Measurements from ENCODE around the gene RIPK1.
"Not testable (repeated sequence)": the region's sequence is repeated elsewhere in the genome, so short reads cannot be mapped to it uniquely, and the experiment has no call there.

RIPK1 gene

GRCh38 chr6:3036861-3037637 is 31.2 kb upstream of the RIPK1 start:
- no peaks in the 10 kb centered on the region for H3K4me1 Mint-ChIP-seq (ENCODE audit: low read depth)
- H3K9me3 Mint-ChIP-seq (ENCODE audit: low read depth) = no peaks in the 10 kb centered on the region

GRCh38 chr6:3037638-3038365 is 30.5 kb upstream of the RIPK1 start:
- H3K27ac Mint-ChIP-seq = no peak overlapping the region
- no peaks in the 10 kb centered on the region for H3K4me1 Mint-ChIP-seq (ENCODE audit: low read depth)
- no peaks in the 10 kb centered on the region for H3K36me3 Mint-ChIP-seq
- no peaks in the 10 kb centered on the region for H3K27me3 Mint-ChIP-seq
- no peaks in the 10 kb centered on the region for H3K9me3 Mint-ChIP-seq (ENCODE audit: low read depth)
- no peak overlapping the region for H3K4me3 Mint-ChIP-seq

More at GRCh38 chr6:3036861-3037637, 31.2 kb upstream of the RIPK1 start:
- H3K27me3 Mint-ChIP-seq = no peaks in the 10 kb centered on the region
- no peaks in the 10 kb centered on the region for H3K36me3 Mint-ChIP-seq
- no peak overlapping the region for H3K27ac Mint-ChIP-seq
- H3K4me3 Mint-ChIP-seq = no peak overlapping the region

- H3K27me3 Mint-ChIP-seq = no peaks in the 10 kb centered on the region
- H3K4me3 Mint-ChIP-seq = no peak overlapping the region
- H3K27ac Mint-ChIP-seq = no peak overlapping the region
- no peaks in the 10 kb centered on the region for H3K9me3 Mint-ChIP-seq (ENCODE audit: low read depth)
- H3K36me3 Mint-ChIP-seq = no peaks in the 10 kb centered on the region
- H3K4me1 Mint-ChIP-seq (ENCODE audit: low read depth) = no peaks in the 10 kb centered on the region
Measured at GRCh38 chr6:3039384-3039783, 28.9 kb upstream of the RIPK1 start.

GRCh38 chr6:3041147-3041546 is 27.1 kb upstream of the RIPK1 start:
- H3K4me1 Mint-ChIP-seq (ENCODE audit: low read depth) = no peaks in the 10 kb centered on the region
- H3K4me3 Mint-ChIP-seq = no peak overlapping the region
- H3K27me3 Mint-ChIP-seq = no peaks in the 10 kb centered on the region
- H3K9me3 Mint-ChIP-seq (ENCODE audit: low read depth) = no peaks in the 10 kb centered on the region
- no peak overlapping the region for H3K27ac Mint-ChIP-seq
- H3K36me3 Mint-ChIP-seq = no peaks in the 10 kb centered on the region

- Mint-ChIP-seq H3K27ac (no peak overlapping the region), H3K4me1 (ENCODE audit: low read depth) (no peaks in the 10 kb centered on the region), H3K36me3 (no peaks in the 10 kb centered on the region), H3K9me3 (ENCODE audit: low read depth) (no peaks in the 10 kb centered on the region), H3K27me3 (no peaks in the 10 kb centered on the region), H3K4me3 (no peak overlapping the region)
Measured at GRCh38 chr6:3041606-3042005, 26.7 kb upstream of the RIPK1 start.

- H3K4me1 Mint-ChIP-seq (ENCODE audit: low read depth) = no peaks in the 10 kb centered on the region
- no peaks in the 10 kb centered on the region for H3K9me3 Mint-ChIP-seq (ENCODE audit: low read depth)
- H3K27ac Mint-ChIP-seq = no peak overlapping the region
- H3K27me3 Mint-ChIP-seq = no peaks in the 10 kb centered on the region
- no peaks in the 10 kb centered on the region for H3K36me3 Mint-ChIP-seq
- H3K4me3 Mint-ChIP-seq = no peak overlapping the region
Measured at GRCh38 chr6:3045369-3045768, 22.9 kb upstream of the RIPK1 start.

GRCh38 chr6:3045777-3046176 is 22.5 kb upstream of the RIPK1 start:
- Mint-ChIP-seq H3K4me3 (no peak overlapping the region), H3K4me1 (ENCODE audit: low read depth) (no peaks in the 10 kb centered on the region), H3K27ac (no peak overlapping the region), H3K27me3 (no peaks in the 10 kb centered on the region), H3K9me3 (ENCODE audit: low read depth) (no peaks in the 10 kb centered on the region), H3K36me3 (no peaks in the 10 kb centered on the region)

GRCh38 chr6:3046295-3046694 is 22.0 kb upstream of the RIPK1 start:
- Mint-ChIP-seq H3K27me3 (no peaks in the 10 kb centered on the region), H3K4me3 (no peak overlapping the region), H3K9me3 (ENCODE audit: low read depth) (no peaks in the 10 kb centered on the region), H3K27ac (no peak overlapping the region), H3K36me3 (no peaks in the 10 kb centered on the region), H3K4me1 (ENCODE audit: low read depth) (no peaks in the 10 kb centered on the region)

GRCh38 chr6:3048009-3048408 is 20.3 kb upstream of the RIPK1 start:
- H3K36me3 Mint-ChIP-seq; H3K4me1 Mint-ChIP-seq (ENCODE audit: low read depth): not testable (repeated sequence)

GRCh38 chr6:3052481-3053230 is 15.6 kb upstream of the RIPK1 start:
- peak overlapping the region; percentile 76 for H3K4me3 Mint-ChIP-seq
- peaks cover 20% of the 10 kb centered on the region for H3K4me1 Mint-ChIP-seq (ENCODE audit: low read depth)
- H3K27me3 Mint-ChIP-seq = no peaks in the 10 kb centered on the region
- H3K9me3 Mint-ChIP-seq (ENCODE audit: low read depth) = no peaks in the 10 kb centered on the region
- no peaks in the 10 kb centered on the region for H3K36me3 Mint-ChIP-seq
- H3K27ac Mint-ChIP-seq = no peak overlapping the region

More at GRCh38 chr6:3048009-3048408, 20.3 kb upstream of the RIPK1 start:
- H3K9me3 Mint-ChIP-seq (ENCODE audit: low read depth); H3K27me3 Mint-ChIP-seq; H3K27ac Mint-ChIP-seq; H3K4me3 Mint-ChIP-seq: not testable (repeated sequence)

GRCh38 chr6:3053231-3053508 is 15.1 kb upstream of the RIPK1 start:
- no peak overlapping the region for H3K27ac Mint-ChIP-seq
- no peaks in the 10 kb centered on the region for H3K27me3 Mint-ChIP-seq
- no peaks in the 10 kb centered on the region for H3K36me3 Mint-ChIP-seq
- H3K9me3 Mint-ChIP-seq (ENCODE audit: low read depth) = no peaks in the 10 kb centered on the region
- peak overlapping the region; percentile 76 for H3K4me3 Mint-ChIP-seq
- peaks cover 20% of the 10 kb centered on the region for H3K4me1 Mint-ChIP-seq (ENCODE audit: low read depth)

GRCh38 chr6:3054229-3055157 is 13.8 kb upstream of the RIPK1 start:
- H3K36me3 Mint-ChIP-seq, H3K27ac Mint-ChIP-seq: not testable (repeated sequence)
- H3K4me1 Mint-ChIP-seq (ENCODE audit: low read depth) = peaks cover 25% of the 10 kb centered on the region

GRCh38 chr6:3055158-3055499 is 13.2 kb upstream of the RIPK1 start:
- H3K9me3 Mint-ChIP-seq (ENCODE audit: low read depth); H3K27ac Mint-ChIP-seq; H3K27me3 Mint-ChIP-seq; H3K36me3 Mint-ChIP-seq: not testable (repeated sequence)
- Mint-ChIP-seq H3K4me1 (ENCODE audit: low read depth) (peaks cover 25% of the 10 kb centered on the region), H3K4me3 (peak overlapping the region; percentile 42)

More at GRCh38 chr6:3054229-3055157, 13.8 kb upstream of the RIPK1 start:
- H3K9me3 Mint-ChIP-seq (ENCODE audit: low read depth); H3K27me3 Mint-ChIP-seq: not testable (repeated sequence)
- H3K4me3 Mint-ChIP-seq = peak overlapping the region; percentile 42

GRCh38 chr6:3057063-3057770 is 11.1 kb upstream of the RIPK1 start:
- no peaks in the 10 kb centered on the region for H3K9me3 Mint-ChIP-seq (ENCODE audit: low read depth)
- H3K36me3 Mint-ChIP-seq = no peaks in the 10 kb centered on the region
- peaks cover 28% of the 10 kb centered on the region for H3K4me1 Mint-ChIP-seq (ENCODE audit: low read depth)
- H3K27me3 Mint-ChIP-seq = no peaks in the 10 kb centered on the region
- H3K27ac Mint-ChIP-seq = no peak overlapping the region
- H3K4me3 Mint-ChIP-seq = no peak overlapping the region
